Testis (tissue), 2 donors: ENCODE results near the gene MAP2K5.

Source experiments
- POLR2A ChIP-seq: fragments of 450-650 bp; IDR thresholded peaks from one replicate; pipeline ENCODE4 v1.6.1; 2017; ENCODE audit warnings: antibody characterized with exemption, mild to moderate bottlenecking, moderate library complexity
- TF ChIP-seq, protein P1 (sequence below), 3 experiments: fragments of 450-650 bp in 2 of 3; fragments of 200-600 bp in 1 of 3; sonication (generic) in 1 of 3; IDR thresholded peaks; one replicate each; pipeline ENCODE4 v1.5.1; 2016 to 2019; ENCODE audit warnings: antibody characterized with exemption in 3 of 3, mild to moderate bottlenecking in 2 of 3, moderate library complexity in 1 of 3

DNA sequence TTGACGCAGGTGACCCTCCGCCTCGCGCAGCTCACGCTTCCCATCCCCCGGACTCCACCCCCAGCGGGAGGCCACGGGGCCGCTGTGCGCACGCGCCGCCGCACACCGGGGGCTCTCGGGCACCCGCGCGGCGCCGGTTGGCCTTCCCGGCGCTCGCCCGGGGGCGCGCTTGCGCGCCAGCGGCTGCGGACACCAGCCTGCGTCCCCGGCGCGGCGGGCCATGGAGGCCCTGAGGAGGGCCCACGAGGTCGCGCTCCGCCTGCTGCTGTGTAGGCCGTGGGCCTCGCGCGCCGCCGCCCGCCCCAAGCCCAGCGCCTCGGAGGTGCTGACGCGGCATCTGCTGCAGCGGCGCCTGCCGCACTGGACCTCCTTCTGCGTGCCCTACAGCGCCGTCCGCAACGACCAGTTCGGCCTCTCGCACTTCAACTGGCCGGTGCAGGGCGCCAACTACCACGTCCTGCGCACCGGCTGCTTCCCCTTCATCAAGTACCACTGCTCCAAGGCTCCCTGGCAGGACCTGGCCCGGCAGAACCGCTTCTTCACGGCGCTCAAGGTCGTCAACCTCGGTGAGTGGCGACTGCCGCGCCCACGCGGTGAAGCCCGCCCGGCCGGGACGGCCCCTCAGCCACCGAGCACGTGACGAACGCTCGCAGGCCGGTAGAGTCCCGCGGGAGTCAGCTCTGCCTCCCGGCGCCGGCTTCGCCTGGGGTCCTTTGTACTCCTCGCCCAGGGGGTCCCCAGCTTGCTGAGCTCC, 21.3 kb upstream of the MAP2K5 start, which contains the start of gene C15orf61:
- TF ChIP-seq, protein P1, sequence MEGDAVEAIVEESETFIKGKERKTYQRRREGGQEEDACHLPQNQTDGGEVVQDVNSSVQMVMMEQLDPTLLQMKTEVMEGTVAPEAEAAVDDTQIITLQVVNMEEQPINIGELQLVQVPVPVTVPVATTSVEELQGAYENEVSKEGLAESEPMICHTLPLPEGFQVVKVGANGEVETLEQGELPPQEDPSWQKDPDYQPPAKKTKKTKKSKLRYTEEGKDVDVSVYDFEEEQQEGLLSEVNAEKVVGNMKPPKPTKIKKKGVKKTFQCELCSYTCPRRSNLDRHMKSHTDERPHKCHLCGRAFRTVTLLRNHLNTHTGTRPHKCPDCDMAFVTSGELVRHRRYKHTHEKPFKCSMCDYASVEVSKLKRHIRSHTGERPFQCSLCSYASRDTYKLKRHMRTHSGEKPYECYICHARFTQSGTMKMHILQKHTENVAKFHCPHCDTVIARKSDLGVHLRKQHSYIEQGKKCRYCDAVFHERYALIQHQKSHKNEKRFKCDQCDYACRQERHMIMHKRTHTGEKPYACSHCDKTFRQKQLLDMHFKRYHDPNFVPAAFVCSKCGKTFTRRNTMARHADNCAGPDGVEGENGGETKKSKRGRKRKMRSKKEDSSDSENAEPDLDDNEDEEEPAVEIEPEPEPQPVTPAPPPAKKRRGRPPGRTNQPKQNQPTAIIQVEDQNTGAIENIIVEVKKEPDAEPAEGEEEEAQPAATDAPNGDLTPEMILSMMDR (IDR thresholded peaks at IDR 0.05) = no peak
- TF ChIP-seq POLR2A = no peak
